ENCODE data around the gene SRL.
A peak's percentile ranks its signal among the peaks of the same experiment; 100 is the strongest.
"Not testable (repeated sequence)": the region's sequence is repeated elsewhere in the genome, so short reads cannot be mapped to it uniquely, and the experiment has no call there.

Gene SRL

GRCh38 chr16:4220358-4220757, 21.5 kb downstream of the SRL start:
- DNase-seq: no peak

DNA sequence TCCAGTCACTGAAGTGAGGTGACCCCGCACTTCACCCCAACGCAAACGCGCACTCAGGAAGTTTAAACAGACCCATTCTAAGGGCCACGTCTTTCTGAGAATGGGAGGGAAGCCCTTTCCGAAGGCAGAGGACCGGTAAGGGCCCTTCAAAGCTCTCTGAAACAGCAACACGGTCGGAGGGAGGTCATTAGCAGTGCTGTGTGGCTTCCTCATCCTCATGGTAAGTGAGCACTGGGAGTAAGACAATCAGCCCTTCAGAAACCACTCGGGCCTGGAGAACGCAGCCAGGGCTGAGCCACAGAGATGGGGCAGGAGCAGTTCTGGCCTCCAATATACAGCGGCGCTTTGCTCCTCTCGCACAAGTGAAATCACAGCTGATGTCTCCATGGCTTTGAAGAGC, 23.7 kb downstream of the SRL start:
- DNase-seq: no peak

DNA sequence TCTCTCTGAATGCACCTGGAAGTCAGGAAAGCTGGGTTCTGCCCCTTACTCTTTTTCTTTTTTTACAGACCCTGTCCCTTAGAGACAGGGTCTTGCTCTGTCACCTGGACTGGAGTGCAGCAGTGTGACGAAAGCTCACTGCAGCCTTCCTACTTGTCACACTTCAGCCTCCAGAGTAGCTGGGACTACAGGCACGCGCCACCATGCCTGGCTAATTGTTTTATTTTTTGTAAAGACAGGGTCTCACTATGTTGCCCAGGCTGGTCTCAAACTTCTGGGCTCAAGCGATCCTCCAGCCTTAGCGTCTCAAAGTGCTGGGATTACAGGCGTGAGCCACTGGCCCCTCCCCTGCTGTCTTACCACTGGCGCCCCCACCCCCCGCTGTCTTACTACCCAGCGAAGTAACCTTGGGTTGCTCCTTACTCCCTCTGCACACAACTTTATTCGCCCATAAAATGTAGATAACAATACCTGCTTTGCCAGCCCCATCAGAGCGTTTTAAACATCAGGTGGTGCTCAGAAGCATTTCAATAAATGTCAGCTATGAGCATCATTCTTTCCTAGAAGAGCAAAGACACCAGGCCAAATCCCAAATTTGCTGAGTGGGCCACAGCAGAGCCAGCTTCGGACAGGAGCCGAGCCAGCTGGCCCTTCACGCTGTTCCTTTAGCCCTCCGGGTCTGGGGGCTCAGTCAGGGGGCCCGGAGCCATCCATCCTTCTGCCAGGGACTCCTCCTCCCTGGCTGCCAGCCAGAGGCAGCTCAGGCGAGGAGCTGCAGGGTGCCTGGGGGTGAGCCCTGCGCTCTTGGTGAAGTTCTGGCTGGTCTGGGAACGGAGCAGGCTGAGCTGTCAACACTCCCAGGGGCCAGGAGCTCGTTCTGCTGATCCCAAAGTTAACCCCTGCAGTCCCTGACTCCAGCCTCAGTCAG, 24.4 kb downstream of the SRL start:
- no peak for DNase-seq

DNA sequence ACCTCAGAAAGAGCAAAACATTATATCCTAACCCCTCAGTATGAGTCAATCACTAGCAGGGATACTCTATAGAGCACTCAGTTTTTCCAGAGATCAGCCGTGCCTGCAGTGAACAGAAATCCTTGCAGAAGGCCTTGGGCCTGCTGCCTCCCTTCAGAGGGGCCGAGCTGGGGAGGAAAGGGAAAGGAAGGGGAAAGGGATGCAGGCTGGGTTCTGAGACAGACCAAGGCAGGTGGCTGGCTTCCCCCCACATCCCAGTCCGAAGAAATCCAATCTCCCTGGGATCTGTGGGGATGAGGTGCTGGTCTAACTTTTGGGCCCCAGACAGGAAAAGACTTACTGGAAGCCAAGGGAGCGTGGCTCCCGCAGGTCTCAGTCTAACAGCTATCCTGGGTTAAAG, 25.3 kb downstream of the SRL start:
- DNase-seq: no peak

- no peak for DNase-seq
These were observed 26.8 kb downstream of the SRL start for GRCh38 chr16:4215106-4215505.

- DNase-seq: no peak
These were observed 27.7 kb downstream of the SRL start for GRCh38 chr16:4214215-4214621.

GRCh38 chr16:4213737-4214136, 28.1 kb downstream of the SRL start:
- DNase-seq: no peak

- DNase-seq: no peak
These were observed 29.0 kb downstream of the SRL start for GRCh38 chr16:4212934-4213296.

DNA sequence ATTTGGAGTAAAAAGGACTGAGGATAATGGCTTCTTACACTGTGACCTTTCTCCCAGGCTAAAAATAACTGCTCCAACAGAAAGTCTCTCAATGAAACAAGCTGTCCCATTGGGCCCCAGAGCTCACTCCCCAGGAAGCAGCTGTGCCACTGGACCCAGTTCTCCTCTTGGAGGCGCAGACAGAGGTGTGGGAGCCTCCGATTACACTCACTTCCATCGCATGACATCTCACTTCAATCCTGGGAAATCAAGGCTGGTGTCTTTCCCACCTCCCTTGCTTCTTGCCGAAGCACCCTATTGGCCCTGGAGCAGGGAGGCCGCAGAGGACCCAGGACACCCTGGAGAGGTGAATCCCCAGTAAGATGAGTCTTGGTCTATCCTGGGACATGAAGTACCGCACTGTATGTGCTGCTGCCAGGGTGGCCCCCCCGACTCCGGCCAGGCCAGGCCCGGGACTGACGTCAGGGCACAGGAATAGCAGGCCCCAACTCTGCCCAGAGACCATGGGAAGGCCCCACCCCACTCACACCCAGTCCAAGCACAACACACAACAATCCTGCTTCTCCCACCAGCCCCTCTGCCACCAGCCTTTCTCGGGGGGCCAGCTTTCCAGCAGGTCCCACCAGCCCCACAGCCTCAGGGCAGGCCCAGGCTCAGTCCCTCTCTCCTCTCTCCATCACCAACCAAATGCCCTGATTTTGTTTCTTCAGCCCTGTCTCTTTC, 29.5 kb downstream of the SRL start:
- no peak for DNase-seq

DNA sequence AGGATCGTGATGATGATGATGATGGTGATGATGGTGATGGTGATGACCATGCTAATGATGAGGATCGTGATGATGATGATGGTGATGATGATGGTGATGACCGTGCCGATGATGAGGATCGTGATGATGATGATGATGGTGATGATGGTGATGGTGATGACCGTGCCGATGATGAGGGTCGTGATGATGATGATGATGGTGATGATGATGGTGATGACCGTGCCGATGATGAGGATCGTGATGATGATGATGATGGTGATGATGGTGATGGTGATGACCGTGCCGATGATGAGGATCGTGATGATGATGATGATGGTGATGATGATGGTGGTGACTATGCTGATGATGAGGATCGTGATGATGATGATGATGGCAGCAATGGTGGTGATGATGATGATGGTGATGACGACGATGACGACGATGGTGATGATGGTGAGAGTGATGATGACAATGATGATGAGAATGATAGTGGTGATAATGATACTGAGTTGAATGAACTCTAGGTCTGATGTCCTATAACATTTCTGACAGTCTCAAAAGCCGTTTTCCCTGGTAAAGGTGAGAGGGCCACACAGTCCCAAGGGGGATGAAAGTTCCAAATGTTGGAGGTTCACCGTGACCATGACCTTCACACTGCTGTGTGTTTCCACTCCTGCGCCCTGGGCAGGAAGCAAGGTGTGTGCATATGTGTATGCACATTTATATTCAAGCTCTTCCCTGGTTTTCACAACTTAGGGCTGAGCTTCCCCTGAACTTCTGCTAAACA, 30.3 kb downstream of the SRL start:
- not testable (repeated sequence) for DNase-seq

GRCh38 chr16:4209666-4210065, 32.2 kb downstream of the SRL start:
- DNase-seq: no peak

DNA sequence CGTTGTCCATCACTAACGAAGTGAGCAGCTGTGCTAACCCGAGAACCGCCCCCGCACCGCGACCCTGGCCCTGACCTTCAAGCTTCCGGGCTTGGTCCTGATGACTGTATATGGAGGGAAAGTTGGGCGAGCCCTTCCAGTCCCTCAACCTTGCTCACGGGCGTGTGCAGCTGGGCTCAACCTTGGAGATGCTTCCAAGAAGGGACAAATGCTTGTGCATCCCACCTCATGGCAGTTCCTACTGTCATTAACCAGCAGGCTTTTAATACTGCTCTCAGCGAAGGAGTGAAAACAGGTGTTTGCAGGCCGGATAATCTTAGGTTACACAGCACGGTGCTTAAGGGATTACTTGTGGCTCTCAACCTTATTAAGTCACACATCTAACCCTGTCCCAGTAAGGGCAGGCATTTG, 33.5 kb downstream of the SRL start:
- no peak for DNase-seq

GRCh38 chr16:4207683-4208340, 34.1 kb downstream of the SRL start:
- DNase-seq: no peak

- no peak for DNase-seq
These were observed 34.7 kb downstream of the SRL start for GRCh38 chr16:4207229-4207628.

DNA sequence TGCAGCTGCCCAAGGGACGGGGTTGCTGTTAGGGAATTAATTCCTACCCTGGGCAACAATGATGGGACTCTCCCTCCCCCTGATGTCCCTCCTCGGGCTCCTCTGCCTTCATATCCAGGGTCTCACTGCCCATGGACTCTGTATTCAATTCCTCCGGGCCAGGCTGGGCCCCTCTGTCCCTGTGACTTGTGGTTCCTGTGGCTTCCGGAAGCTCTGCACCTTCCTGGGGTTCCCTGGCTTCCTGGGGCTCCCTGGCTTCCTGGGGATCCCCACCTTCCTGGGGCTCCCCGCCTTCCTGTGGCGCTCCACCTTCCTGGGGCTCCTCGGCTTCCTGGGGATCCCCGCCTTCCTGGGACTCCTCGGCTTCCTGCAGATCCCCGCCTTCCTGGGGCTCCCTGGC, 35.2 kb downstream of the SRL start:
- no peak for DNase-seq

DNA sequence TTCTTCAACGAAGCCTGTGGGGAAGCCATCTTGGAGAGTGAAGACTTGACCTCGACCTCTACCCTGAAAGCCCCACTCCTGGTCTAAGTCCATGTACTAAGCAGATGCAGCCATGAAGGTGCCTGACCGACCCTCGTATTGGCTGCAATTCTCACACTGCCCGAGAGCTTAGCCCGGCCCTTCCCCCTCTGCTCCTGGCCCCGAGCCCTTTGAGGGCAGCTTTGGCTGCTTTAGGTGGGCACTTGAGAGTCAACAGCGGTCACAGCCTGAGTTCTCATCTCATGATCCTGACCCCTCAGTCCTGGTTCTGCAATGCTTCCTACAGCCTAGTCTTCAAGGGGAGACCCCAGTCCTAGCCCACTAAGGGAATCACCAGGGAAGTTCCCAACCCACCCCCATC, 35.9 kb downstream of the SRL start:
- DNase-seq: no peak

DNA sequence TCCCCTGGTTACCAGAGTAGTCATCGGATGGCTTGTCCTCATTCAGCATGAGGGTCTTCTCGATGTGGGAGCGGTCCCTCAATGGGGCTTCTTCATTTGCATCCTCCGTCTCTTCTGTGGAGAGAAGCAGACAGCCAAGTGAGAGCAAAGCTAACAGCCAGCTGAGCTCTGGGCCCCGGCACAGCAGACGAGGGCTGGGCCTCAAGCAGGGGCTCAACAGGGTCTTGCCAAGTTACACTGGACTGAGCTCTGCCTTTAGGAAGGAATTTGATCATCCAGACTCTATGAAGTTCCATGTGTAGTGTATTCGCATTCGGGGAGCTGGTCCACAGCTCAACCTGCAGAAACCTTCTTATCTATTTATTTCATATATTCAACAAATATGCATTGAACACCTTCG, 37.4 kb downstream of the SRL start:
- DNase-seq: no peak

DNA sequence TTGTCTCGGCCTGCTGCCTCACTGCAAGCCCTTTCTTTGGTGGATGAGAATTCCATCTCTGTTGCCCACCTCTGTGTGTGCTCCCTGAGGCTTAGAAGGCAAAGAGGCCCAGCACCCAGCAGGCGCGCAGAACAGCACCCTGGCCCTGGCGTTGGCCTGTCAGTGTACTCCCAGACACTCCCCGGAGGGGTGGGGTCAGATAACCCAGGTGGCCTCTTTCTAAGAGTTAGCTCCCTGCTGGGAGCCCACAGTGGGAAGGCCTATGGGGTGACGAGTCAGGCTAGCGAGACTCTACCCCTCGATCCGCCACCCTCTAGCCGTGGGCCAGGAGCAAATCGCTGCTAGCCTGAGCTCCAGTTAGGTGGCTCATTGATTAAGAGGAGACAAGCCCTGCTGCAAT, 38.1 kb downstream of the SRL start:
- no peak for DNase-seq

GRCh38 chr16:4202615-4203345, 39.1 kb downstream of the SRL start:
- DNase-seq: no peak

DNA sequence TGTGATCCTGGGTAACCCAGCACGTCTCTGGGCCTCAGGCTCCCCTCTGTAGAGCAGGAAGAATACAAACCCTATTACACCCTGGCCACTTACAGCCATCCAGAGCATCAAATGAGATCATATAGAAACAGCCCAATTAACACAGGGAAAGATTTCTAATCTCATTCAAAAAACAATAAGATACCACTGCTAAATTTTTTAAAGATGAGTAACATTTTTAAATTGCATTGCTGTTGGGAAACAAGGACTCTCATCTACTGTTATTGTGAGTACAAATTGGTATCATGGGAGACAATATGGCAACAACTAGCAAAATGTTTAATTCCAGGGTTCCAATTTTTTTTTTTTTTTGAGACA, 41.1 kb downstream of the SRL start:
- DNase-seq: no peak

GRCh38 chr16:4200000-4200780, 41.7 kb downstream of the SRL start:
- peak; percentile 25 for DNase-seq

GRCh38 chr16:4198816-4199215, 43.1 kb downstream of the SRL start:
- no peak for DNase-seq

All from stimulated activated CD4-positive, alpha-beta T cell treated with anti-CD3 and anti-CD28 coated beads, Interleukin-4, amount 100 ng/mL, for 1 hour (primary cell).